GM18520 (cell line): ENCODE measurements around the gene RNF13.

Experiments used
- ATAC-seq: cut with Tn5 transposase; IDR thresholded peaks from one replicate; pipeline ENCODE4 v1.9.1; 2021; ENCODE audit not compliant: unreplicated experiment

Gene RNF13

DNA sequence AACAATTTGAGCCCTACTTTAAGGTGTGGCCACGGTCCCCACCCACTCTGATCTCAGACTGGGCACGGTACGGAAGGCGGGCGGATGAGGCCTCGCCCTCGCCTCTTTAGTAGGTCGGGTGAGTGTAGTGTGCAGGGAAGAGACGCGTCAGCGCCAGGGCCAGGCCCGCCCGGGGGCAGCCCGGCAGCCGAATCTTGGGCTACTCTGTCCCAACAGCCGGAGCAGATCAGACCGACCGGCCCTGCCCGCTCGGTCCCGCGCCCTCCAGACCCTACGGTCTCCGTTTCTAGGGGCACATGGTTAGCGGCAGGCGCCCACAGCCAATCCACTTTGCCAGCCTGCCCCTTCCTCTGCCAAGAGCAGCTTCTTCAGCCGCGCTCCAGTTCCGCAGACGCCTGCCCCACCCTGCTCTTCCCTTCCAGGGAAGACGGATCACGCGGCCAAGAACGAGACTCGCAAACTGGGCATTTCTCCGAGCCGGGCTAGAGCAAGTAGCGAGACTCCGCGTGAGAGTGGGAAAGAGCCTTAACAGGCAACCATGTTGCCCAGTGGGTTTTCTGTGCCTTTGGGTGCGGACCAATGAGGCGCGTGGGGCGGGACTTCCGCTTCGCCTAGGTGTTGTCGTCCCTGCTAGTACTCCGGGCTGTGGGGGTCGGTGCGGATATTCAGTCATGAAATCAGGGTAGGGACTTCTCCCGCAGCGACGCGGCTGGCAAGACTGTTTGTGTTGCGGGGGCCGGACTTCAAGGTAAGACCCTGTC, at the start of gene RNF13:
RNF13 (plus strand) TSS at position 610 of the 761 bp plus-strand sequence. CDS start 32,812 bp downstream, outside the sequence.
- peak; percentile 80 for ATAC-seq

- no peak for ATAC-seq
Observed at GRCh38 chr3:149763565-149764195, 49.3 kb upstream of the RNF13 start.

- ATAC-seq: no peak
Observed at GRCh38 chr3:149764302-149764701, 48.7 kb upstream of the RNF13 start.

DNA sequence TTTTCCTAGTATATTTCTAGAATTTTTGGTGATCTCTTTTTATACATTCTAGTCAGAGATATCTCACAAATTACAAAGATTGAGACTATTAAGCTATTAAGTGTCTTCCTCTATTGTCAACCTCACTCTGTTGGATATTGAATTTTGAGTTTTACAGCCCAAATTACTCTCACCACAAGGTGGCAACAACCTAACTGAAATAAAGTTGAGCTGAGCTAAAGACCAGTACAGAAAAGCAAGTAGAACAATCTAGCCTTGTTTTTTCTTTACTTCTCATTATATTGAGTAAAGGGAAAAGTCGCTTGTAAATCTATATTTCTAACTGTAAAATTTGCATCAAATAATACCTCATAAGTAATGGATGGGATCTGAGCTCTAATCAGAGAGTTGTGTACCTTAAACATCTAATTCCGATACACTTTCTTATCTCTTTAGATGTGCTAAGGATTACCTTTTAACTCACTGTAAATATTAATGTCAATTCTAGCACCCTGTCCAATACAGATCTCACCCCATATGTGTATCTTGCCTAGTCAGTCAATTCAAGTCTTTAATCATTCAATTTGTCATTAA, 47.2 kb upstream of the RNF13 start:
- no peak for ATAC-seq

GRCh38 chr3:149767720-149768119, 45.3 kb upstream of the RNF13 start:
- ATAC-seq: no peak

DNA sequence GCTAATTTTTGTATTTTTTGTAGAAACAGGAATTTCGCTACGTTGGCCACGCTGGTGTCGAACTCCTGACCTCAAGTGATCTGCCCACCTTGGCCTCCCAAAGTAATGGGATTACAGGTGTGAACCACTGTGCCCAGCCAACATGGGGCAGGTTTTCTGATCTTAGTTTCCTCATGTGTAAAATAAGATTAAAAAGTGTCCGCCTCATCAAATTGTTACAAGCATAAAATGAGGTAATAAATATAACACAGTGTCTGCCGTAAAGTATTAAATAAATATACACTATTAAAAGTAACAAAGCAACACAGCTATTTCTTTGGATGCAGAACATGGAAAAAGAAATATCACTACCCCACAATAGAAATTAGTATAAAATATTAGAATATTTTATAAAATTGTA, 44.3 kb upstream of the RNF13 start:
- ATAC-seq: no peak

GRCh38 chr3:149770246-149770645, 42.8 kb upstream of the RNF13 start:
- ATAC-seq: no peak

- no peak for ATAC-seq
Observed at GRCh38 chr3:149771652-149772271, 41.3 kb upstream of the RNF13 start.

DNA sequence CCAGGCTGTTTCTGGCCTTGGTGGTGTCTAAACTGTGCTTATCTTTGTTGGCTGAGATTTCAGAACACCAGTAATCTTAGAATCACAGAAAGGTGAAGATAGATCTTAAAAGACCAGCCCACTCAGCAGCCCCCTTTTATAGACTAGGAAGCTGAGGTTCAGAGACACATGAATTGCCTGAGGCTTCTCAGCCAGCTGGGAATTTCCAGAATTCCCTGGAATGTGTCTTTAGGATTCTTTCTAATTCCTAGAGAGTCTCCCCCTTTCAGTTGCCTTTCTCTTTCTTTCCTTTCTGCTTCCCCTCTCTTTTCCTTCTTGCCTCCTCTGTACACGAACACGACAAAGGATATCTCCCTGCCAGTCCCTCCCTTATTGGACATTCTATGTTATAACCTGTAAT, 40.2 kb upstream of the RNF13 start:
- ATAC-seq: no peak

- no peak for ATAC-seq
Observed at GRCh38 chr3:149776170-149776569, 36.8 kb upstream of the RNF13 start.

- no peak for ATAC-seq
Observed at GRCh38 chr3:149777414-149778214, 35.4 kb upstream of the RNF13 start.

GRCh38 chr3:149781211-149781610, 31.8 kb upstream of the RNF13 start:
- no peak for ATAC-seq

DNA sequence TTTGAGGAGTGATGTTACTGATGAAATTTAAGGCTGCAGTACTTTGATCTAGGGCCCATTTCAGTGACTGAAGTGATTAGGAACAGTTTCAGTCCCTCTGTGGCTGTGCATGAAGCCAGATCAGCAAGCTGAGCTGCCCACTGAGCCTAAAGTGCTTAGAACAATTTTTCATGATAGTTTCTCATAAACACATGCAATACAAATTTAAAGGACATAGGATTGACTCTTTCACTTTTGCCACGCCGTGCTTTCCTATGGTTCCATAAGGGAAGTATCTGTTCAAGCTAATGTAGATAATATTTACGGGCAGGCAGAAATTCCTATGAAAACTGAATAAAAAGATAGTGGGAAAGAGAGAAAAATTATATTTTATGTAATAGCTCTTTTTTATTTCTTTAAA, 31.3 kb upstream of the RNF13 start:
- ATAC-seq: no peak

DNA sequence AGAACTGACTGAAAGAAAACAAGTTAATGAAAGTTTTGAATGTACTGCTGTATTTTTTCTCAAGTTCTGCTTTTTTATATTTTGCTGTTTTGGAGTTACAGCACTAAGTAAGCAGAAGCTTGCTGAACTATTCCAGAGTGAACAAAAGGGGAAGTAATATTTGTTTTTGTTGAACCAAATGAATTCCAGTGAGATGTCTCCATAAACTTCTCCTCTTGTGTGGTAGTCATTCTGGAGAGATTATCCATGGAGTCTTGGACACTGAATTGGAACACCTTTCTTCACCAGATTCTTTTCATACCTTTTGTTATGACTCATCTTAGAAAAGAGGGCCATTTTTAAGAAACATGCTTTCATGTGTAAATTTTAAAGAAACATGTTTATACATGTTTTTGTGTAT, 29.4 kb upstream of the RNF13 start:
- no peak for ATAC-seq

DNA sequence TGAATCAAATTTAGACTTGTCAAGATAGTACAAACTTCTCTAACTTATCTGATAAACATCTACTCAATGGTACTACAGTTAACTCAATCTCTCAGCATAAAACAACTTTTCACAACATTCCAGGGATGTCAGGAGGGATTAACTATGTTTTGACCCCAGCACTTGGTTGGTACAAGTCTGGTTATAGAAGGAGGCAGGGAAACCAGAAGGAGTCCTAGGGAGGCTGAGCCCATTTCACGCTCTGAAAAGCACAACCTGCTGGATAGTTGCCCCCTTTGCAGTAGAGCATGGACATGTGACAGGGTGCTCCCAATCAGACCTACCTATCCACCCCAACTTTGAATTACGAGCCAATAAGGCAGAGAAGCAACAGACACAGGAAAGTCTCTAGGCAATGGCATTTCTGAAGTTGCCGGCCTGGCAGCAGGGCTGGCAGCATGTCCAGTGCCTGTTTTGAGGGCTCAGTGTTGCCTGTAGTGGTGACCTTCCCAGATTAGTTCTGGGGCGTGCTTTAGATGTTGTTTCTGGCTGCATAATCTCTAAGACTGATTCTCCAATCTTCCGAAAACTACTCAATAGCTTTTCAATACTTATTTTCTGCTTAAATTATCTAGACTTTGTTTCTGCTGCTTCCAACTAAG, 28.8 kb upstream of the RNF13 start:
- ATAC-seq: no peak

DNA sequence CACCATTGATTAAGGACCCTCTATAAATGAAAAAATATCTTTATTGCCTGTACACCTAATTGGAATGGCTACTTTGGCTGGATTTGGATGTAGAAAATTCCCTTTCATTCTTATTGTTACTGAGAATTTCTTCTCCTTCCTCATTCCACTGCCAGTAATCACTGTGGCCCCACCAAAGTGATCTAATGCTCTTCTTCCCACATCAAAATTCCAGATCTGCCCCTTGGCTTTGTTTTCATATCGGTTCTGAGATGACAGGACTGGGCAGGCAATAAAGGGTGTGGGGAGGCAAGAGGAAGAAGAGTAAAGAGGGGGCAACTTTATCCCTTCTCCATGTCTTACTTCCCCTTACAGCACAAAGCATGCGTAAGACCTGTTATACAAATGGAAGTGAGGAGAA, 22.7 kb upstream of the RNF13 start:
- ATAC-seq: no peak

DNA sequence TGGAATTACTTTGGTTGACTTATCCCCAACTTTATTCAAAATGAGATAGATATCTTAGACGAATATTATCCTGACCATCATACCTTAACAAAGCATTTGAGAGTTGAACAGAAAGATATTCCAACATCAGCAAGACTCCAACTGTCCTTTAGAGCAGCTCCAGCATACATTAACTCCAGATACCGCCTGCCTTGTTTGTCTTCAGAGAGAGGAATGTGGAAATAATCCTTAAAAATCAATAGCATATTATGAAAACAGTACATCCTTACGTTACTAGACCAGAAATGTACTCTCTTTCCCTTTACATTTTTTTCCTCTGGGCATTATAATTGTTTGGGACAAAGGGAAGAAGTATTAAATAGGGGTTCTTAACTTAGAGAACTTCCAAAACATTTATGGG, 22.3 kb upstream of the RNF13 start:
- ATAC-seq: no peak

DNA sequence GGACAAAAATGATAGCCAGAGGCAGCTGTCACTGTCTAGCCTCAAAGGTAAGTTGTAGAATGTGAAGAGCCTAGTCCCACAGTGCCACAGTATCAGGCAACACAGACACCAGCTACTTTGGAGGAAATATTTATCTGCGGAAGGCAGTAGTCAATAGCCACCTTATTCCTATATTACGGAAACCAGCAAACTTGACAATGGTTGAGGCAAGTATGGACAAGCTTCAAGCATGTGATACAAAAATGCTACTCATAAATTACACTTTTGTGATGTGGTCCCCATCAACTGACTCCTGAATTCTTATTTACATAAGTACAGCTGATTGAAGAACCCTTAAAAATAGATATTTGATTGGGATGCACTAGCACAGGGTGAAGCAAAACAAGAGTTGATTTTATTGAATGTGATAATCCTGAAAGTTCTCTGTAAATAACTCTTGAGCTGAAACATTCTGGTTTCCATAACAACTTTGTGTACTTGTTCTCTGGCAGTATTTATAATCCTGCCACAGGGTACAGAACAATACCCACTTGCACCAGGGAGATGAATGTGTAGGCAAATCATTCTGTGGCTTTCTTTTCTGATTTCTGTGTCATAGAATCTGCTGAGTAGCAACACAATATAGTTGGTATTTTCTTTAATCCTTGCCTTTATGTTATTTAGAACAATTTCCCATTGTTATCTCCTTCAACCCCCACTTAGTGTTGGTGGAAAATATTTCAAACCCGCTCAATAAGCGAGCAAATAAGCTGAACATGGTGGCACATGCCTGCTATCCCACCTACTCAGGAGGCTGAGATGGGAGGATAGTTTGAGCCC, 20.4 kb upstream of the RNF13 start, which contains the start of gene ANKUB1:
ANKUB1 (minus strand) TSS at position 103 of the 819 bp plus-strand sequence. CDS start 188 bp downstream, outside the sequence.
- no peak for ATAC-seq

DNA sequence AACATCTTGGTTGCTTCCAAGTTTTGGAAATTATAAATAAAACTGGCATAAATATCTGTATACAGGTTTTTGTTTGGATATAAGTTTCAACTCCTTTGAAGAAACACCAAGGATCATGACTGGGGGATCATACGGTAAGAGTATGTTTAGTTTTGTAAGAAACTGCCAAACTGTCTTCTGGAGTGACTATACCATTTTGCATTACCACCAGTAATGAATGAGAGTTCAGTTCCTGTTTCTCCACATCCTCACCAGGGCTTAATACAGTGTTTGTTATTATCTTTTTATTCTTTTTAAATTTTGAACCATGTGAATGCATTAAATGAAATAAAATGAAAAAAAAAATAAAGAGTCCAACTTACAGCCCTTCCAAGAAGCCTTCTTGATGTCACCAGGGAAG, 17.0 kb upstream of the RNF13 start:
- ATAC-seq: no peak

GRCh38 chr3:149800693-149801092, 12.3 kb upstream of the RNF13 start:
- ATAC-seq: no peak
